Fibroblast of villous mesenchyme (primary cell): ENCODE measurements around the gene OSBP. TPM values are rescaled to one million over a fixed set of nuclear protein-coding genes. Genes with fewer than 3 reads are reported as not detected.
A peak's percentile ranks its signal among the peaks of the same experiment; 100 is the strongest.

Experiments used
- DNase-seq: peaks from one replicate; pipeline ENCODE4 v3.0.0-alpha.2; 2010; ENCODE audit warnings: low read depth
- H3K4me3 ChIP-seq: 2 replicates; pipeline ENCODE4 v1.5.1; 2011; ENCODE audit warnings: low read depth, mild to moderate bottlenecking, low read length
- total RNA-seq: library from RNA; depleted of rRNA; stranded (reverse); fragments of >200 nt; gene quantifications from 2 replicates; pipeline ENCODE4 v1.2.3, GENCODE V29; 2012
- TF ChIP-seq, protein P1 (sequence below): IDR thresholded peaks from 2 replicates; pipeline ENCODE4 v1.5.1; 2012; ENCODE audit warnings: low read depth, mild to moderate bottlenecking, low read length; ENCODE audit not compliant: insufficient read depth

OSBP gene
- total RNA-seq, 1 donor: 44.0 TPM

DNA sequence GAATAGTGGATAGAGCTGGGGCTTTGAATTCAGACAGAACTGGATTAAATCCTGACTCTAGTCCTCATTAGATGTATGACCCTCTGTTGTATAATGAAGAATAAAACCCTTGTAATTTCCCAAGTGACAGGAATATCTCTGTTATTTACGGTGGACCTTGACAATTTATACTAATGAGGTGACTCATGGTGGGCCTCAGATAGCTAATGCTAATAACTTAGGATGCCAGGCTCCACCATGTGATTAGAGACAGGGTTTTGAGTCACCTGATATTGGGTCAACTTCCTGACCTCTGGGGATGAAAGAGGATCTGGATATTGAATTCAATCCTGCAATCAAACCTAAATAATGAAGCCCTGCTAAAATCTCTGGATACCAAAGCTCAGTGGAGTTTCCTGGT, 33.6 kb downstream of the OSBP start:
- DNase-seq: peak; percentile 38
- TF ChIP-seq, protein P1, sequence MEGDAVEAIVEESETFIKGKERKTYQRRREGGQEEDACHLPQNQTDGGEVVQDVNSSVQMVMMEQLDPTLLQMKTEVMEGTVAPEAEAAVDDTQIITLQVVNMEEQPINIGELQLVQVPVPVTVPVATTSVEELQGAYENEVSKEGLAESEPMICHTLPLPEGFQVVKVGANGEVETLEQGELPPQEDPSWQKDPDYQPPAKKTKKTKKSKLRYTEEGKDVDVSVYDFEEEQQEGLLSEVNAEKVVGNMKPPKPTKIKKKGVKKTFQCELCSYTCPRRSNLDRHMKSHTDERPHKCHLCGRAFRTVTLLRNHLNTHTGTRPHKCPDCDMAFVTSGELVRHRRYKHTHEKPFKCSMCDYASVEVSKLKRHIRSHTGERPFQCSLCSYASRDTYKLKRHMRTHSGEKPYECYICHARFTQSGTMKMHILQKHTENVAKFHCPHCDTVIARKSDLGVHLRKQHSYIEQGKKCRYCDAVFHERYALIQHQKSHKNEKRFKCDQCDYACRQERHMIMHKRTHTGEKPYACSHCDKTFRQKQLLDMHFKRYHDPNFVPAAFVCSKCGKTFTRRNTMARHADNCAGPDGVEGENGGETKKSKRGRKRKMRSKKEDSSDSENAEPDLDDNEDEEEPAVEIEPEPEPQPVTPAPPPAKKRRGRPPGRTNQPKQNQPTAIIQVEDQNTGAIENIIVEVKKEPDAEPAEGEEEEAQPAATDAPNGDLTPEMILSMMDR: no peak
- no peak overlapping the region for H3K4me3 ChIP-seq

DNA sequence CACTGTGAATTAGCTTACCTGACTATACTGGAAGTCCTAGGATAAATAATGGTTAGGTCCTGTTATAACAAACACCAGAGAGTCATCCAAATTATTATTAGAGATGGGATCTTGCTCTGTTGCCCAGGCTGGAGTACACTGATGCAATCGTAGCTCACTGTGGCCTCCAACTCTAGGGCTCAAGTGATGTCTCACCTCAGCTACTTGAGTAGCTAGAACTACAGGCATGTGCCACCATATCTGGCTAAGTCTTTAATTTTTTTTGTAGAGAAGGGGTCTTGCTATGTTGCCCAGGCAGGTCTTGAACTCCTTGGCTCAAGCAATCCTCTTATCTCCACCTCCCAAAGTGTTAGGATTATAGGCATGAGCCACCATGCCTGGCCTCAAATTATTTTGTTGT, 37.2 kb downstream of the OSBP start:
- DNase-seq: no peak
- TF ChIP-seq, protein P1: no peak
- H3K4me3 ChIP-seq: no peak overlapping the region

DNA sequence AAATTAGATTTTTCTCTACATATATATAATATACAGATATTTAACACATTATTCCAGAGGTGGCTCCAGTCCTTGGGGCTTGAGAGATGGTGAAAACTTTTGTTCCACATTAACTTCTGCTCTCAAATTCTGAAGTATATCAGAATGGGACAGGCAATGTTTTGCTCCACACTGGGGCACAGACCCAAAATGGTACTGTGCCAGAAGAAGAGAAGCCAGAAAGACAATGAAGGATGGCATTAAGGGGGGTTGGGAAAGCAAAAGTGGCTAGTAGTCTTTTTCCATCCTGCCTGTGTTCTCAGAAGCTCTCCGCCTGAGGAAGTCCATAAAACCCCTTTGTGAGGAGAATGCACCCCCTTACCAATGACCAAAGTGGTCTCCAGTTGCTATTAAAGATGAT, 40.1 kb downstream of the OSBP start:
- no peak for DNase-seq
- TF ChIP-seq, protein P1: no peak
- H3K4me3 ChIP-seq: no peak overlapping the region

DNA sequence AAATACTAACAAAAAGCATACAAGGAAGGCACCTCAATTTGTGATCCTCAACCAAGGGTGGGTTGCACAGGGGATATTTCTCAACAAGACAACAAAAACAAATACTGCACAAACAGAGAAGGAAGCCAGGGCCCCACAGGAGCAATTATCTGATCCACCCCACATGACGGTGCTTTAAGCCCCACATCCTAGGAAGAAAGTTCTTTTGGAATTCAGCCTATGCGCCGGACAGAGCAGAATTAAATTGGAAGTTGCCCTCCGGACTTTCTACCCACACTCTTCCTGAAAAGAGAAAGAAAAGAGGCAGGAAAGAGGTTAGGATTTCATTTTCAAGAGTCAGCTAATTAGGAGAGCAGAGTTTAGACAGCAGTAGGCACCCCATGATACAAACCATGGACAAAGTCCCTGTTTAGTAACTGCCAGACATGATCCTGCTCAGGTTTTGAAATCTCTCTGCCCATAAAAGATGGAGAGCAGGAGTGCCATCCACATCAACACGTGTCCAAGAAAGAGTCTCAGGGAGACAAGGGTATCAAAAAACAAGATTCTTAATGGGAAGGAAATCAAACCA, 40.6 kb downstream of the OSBP start:
- peak; percentile 59 for DNase-seq
- TF ChIP-seq, protein P1: no peak
- no peak overlapping the region for H3K4me3 ChIP-seq

DNA sequence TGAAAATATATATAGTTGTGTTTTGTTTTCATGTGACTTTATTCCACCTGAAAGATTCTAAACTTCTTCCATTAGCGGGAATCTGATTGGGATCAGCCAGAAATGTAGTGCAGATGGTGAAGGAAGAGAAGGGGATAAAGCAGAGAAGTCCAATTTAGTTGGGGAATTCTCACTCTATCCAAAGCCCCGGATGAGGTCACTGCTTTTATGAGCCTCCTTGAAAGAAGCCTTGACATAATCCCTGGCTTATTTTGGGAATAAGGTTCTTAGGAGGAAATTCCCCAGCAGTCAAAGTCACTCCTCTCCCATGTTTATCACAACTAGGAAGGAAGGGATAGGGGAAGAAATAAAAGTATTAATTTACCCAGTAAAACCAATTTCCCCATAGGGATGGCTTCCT, 41.1 kb downstream of the OSBP start:
- TF ChIP-seq, protein P1: no peak
- DNase-seq: peak; percentile 92
- no peak overlapping the region for H3K4me3 ChIP-seq

DNA sequence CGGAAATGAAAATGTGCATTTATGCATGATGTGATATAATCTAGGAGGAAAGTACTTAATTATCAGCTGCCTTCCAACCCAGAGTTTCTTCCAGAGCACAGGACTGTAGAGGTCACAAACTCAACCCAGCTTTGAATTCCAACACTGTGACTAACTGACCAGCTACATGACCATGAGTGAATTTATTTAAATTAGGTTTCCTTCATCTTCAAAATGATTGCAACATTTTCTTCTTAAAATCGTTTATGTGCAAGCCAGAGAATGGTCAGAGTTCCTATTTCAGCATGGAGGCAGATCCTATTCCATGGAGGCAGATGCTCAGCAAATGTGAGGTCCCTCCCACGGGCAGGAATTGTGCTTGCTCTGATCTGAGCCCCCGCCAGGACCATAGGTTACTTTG, 42.4 kb downstream of the OSBP start:
- TF ChIP-seq, protein P1: no peak
- H3K4me3 ChIP-seq: no peak overlapping the region
- DNase-seq: peak; percentile 96

DNA sequence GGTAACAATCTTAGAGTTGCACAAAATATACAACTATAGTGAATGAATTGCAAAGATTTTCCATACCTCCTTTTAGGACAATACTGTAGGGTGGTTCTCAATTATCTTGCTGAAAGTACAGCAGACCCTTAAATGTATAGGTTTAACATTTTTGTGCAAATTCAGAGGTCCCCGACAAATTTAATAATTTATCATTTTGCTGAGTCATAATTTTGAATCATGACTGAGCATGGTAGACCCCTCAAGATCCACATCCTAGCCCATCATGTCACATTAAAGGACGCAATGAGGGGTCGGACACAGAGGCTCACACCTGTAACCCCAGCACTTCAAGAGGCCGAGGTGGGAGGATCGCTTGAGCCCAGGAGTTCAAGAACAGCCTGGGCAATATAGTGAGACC, 43.5 kb downstream of the OSBP start:
- DNase-seq: no peak
- TF ChIP-seq, protein P1: no peak
- no peak overlapping the region for H3K4me3 ChIP-seq
